GM21576 (cell line): Measurements from ENCODE around the gene MAP3K3.

Experiments used
- ATAC-seq: cut with Tn5 transposase; IDR thresholded peaks from one replicate; pipeline ENCODE4 v1.9.1; 2021; ENCODE audit warnings: mild to moderate bottlenecking, moderate library complexity; ENCODE audit not compliant: unreplicated experiment

The MAP3K3 gene

DNA sequence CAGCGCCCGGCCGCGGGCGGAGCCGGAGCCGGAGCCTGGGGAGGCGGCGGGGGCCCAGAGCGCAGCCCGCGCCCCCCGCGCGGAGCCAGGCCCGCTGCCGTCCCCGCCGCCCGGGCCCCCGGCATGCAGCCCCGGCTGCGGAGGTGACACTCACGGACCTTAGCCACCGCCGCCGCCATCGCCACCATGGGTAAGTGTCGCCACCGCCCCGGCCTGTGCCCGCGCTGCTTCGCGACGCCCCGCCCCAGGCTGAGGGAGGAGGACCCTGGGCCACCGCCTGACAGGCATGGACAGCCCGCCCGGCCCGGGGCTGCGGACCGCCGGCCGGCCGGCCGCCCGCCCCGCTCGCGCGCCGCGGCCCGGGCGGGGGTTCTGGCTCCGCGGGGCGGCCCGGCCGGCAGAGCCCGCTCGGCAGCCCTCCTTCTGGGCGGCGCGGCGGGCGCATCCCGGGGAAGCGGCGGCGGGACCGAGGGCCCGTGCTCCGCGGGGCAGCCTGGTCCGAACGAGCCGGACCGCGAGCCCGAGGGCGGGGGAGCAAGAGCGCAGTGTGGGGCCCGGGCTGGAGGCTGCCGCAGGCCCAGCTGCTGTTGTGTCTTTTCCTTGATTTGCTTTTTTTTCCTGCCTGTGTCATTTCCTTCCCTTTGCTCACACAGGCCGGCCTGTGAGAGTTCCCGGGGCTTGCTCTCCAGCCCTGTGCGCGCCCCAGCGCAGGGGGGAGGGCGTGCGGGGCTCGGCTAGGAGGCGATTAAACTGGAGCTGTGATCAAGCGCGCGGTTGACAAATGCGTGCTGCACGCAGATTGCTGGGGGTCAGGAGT lies 565 bp downstream of the MAP3K3 start:
- peak; percentile 22 for ATAC-seq

DNA sequence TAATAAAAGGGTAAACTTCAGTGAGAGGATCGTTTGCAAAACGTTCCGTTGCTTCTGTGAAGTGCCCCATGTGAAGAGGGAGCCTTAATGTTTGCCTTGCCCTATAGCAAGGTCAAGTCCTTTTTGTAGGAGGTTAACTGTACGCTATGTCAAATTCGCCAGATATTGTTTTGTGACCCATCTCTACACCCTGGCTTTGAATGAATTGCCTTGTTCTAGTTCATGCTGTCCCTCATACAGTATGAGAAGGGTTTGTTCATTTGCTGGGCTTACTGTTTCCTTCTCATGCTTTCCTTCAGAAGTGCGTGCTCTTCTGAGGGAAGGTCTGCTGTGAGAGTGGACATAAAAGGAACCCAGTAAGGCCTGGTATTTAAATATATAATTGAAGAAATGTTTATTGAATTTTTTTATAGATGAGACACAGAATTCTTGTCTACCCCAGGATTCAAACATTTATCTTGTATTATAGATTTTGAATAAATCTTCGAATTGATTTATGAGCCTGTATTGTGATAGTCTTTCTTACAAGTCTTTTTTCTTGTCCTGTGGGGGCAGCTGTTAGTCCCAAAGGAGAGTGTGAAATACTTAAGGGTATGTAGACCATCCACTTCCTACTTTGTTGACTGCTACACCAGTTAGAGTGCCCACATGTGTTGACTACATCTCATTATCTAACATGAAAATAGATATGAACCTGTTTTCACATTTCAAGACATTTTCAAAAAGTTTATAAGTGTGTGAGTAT lies 1.7 kb downstream of the MAP3K3 start:
- ATAC-seq, result no peak

DNA sequence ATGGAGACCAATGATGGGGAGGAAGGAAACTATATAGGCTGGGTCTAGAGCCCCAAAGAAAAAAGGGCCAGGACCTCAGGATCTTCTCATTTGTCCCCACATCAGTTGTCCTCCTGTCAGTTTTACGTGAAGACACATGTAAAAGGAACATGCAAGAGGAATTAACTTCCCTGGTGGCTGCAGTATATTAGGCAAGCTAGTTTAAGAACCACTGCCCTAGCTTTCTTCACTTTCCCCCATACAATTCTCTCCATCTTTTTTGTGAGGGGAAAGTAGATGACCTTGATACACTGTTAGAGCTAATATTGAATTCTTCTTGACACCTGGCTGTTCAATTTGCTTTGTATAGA lies 2.3 kb downstream of the MAP3K3 start:
- ATAC-seq, result no peak

DNA sequence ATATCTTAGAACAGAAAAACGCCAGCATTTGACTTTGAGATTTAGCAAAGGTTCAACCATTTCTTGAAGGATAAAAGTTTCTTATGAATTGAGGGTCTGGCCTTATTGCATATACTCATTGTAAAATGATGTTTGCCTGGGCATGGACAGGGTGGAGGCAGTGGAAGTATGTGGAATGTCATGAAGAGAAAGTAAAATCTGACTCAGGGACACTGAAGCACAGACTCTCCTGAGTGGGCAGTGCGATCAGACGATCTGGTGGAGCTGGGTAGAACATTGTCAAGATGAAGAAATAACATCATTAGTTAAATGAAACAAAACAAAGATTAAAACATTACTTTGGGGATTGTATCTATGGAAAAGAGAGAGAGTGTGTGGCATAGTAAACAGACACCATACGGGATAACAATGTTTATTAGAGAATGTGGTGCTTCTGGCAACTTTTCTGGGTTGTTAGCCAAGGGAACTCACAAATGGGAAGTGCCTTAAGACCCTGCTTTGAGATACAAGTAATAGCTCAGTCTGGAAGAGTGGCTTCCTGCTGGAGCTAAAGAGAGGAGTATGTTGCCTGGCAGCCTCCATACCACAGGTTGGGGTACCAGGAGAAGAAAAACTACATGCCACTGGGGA lies 4.4 kb downstream of the MAP3K3 start:
- ATAC-seq, result no peak

DNA sequence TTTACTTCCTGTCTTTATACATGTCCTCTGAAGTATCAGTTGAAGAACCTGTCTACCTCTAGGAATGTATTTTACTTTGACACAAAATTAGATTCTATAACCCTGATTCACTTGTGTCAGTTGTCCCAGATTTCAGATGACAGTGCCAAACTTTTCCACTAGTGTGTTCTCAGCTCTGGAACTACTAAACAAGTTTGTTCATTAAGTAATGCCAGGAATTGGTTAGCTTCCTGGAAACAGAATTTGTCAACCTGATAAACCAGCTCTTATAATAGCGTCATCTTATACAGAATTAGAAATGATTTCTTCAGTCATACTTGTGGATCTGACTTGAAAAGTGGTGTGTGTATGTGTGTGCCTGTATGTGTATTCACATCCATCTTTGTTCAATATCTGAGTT lies 7.4 kb downstream of the MAP3K3 start:
- no peak for ATAC-seq

DNA sequence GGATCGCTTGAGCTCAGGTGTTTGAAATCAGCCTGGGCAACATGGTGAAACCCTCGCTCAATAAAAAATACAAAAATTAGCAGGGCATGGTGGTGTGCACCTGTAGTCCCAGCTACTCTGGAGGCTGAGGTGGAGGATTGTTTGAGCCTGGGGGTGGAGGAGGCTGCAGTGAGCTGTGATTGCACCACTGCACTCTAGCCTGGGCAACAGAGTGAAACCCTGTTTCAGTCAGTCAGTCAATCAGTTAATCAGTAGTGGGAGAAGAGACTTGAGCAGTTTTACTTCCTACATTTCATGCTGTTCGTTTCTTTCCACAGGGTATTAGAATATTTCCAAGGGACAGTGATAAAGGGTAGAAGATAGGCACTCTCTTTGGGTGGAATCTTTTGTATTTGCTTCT lies 8.8 kb downstream of the MAP3K3 start:
- no peak for ATAC-seq

DNA sequence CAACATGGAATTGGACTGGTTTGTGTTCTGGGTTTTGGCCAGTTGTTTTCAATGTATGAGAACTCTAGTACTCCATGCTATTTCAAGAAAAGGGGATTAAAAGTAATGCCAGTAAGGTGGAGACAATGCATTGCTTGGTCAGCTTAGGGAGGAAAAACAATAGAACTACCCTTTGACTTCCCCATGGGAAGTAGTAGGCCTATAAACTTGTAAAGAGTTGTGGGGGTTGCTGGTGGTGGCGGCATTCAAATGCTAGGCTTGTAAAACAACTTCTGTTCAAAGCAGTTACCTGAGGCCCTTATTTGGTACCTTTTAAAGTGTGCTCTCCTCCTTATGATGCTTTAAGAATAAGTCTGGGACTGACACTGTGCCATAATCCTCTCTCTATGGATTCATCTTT lies 9.4 kb downstream of the MAP3K3 start:
- ATAC-seq, result no peak

DNA sequence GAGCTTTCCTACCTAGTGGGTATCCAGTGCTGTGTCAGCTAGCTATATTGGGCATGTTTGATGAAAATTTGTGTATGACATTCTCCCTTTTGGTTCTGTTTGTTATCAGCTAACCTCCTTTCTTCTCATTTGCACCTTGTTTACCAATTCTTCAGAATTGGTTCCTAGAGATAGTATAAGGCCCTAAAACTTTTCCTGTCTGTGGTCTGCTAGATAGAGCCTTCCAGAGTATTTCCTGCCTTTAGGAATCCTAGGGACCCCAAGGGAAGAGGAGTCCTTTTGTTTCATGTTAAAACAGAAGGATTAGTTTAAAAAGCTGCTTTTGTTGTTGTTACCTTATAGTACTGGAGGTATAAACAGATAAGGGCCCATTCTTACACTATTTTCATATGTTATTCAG lies 11.5 kb downstream of the MAP3K3 start:
- no peak for ATAC-seq

DNA sequence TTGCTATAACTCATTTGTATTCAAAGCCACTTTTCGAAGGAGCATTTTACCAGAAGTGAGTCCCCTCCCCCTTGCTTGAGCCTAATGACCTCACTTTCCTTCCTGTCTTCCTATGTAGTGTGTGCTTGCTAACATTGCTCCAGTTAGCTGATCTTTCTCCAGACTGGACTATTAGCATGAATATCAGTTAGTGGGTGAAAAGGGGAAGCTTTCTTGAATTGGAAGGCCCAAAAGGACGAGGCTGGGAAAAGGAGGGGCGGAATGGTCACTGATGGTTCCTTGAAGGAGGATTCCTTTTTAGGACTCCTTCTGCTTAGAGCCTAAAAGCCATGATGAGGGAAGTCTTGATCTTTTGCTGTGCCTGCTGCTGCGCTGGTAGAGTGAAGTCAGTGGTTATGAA lies 11.9 kb downstream of the MAP3K3 start:
- ATAC-seq, result no peak

DNA sequence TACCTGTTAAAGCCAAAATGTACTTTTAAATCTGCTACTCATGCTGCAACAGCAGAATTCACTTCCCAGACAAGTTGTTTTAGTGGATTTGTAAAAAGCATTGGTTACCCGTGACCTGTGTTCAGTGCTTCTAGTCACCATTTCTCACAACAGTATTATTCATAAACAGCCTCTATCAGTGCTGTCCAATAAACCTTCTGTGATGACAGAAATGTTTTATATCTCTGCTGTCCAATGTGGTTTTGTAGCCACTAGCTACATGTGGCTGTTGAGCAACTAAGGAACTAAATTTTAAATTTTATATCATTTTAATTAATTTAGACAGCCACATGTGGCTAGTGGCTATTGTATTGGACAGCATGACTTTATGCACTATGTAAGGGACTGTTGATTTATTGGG lies 12.6 kb downstream of the MAP3K3 start:
- no peak for ATAC-seq

DNA sequence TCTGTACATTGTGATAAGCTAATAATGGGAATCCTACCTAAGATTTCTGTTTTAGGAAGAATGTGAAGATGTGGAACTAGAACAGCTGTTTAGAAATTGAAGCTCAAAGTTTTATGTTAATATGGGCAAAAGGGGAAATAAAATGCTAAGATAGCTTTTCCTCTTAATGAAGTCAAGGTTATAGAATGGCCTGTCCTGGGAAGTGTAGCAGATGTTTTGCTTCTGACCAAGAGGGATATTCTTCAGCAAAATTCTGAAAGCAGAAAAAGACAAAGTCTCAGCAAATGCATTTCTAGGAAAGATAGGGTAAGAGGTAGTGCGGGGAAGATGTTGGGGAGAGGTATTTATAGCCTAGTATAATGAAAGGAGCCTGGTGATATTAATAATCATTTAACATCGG lies 13.1 kb downstream of the MAP3K3 start:
- ATAC-seq, result no peak

DNA sequence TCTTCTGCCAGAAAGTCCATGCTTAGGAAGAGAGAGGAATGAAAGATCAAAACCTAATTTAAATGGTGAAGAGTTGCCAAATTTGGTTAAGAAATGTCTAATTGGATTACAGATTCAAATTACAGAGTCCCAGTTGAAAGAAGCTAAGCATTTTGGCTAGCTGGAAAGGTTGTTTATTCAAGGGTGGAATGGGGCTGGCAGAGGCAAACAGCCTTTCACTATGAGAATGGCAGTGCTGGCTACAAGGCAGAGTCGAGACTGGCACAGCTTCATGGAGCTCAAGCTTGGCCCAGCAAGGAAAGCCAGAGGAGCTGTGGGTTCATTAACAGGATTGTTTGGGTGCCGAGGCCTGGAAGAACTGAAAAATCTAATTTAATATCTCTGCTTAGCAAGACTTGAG lies 13.6 kb downstream of the MAP3K3 start:
- no peak for ATAC-seq

DNA sequence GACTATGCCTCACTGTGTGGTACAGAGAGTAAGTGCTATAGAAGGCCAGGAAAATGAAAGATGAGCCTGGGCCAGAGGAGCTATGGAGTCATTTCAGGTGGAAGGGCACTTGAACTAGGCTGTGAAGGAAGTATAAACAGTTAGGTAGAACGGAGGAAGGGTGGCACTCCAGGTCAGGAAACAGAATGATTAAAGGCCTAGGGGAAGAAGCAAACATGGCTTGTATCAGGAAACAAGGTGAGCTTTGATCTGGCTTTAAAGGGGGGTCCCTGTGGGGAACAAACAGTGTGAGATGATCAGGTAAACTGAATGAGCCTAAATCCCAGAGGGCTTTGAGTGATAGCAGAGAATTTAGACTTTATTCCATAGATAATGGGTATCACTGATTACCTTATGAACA lies 16.9 kb downstream of the MAP3K3 start:
- ATAC-seq, result no peak

DNA sequence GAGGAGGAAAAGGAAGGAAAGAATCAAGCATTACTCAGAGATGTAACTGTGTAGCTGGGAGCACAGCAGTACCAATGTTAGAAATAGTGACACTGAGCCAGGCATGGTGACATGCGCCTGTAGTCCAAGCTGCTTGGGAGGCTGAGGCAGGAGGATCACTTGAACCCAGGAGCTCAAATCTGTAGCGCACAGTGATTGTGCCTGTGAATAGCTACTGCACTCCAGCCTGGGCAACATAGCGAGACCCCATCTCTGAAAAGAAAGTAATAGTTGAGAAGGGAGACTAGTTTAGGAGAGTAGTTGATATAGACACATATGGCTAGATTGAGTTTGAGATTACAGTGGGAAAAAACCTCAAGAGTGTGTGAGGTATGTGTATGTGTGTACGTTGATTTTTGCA lies 17.8 kb downstream of the MAP3K3 start:
- ATAC-seq, result no peak

DNA sequence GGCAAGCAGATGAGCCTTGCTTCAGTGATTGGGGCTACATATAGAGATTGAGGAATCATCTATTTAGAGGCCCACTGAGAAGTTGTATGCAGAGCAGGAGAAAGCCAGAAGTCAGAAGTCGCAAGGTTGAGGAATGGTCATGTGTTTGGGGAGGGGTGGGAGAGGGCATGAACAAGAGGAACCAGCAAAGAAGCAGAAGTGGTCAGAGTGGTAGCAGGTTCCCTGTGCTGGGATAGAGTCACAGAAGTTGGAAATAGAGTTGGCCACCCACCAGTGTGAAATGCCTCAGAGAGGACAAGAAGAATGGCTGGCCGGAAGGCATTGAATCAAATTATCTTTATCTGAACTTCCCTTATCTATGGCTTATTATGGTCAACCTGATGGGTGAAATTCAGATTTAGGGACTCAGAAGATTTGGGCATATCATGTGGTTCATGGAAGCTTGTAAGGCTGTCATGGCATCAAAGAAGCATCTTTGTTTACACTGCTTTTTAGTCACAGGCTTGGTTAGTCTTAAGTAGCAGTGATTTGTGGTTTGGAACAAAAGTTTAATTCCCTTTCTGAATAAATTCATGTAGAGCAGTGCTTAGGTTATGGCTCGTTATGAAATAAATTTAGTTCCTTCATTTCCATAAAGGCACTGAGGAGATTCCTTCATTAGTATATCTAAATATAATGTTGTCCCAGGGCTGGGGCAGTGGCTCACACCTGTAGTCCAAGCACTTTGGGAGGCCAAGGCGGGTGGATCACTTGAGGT lies 19.7 kb downstream of the MAP3K3 start:
- no peak for ATAC-seq

DNA sequence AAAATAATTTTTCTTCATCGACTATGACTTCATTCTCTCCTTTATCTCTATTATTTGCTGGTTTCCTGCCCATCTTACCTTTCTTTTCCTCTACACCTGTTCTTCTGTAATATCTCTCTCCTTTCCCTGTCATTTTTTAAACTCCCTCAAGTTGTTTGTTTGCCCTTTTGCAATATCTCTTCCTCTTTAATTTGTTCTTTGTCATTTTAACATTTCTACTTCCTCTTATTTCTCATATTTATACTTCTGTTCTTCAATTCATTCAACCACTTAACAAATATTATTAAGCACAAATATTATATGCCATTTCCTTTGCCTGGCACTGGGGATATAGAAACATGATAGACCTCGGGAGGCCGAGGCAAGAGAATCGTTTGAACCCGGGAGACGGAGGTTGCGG lies 22.6 kb downstream of the MAP3K3 start:
- no peak for ATAC-seq

DNA sequence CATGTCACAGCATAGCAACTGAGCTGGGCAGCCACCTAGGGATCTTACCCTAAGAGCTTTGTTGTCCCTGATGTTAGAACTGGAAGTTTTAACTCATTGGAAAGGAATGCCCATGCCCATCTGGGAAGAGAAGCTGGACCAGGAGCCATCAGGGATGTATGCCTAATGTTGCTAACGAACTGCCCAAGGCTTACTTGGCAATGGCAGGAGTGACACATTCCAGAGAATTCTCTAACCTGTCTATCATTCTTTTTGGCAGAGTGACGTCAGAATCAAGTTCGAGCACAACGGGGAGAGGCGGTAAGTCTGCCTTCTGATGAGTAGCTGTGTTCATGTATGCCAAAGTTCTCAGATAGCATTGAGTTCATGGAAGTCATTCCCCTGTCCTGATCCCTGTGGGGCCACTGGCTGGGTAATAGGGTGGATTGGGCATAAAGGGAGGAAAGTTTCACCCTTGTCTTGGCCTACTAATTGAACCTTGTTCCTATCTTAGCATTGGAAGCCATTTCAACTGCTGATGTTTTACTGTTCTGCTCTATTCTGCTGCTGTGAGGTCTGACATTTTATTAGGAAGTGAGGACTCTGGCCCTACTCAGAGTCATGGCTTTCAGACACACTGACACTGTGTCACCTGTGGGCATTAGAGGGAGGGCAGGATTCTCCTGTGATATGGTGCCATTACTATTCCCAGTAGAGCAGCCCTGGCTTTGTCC lies 23.7 kb downstream of the MAP3K3 start:
- peak; percentile 46 for ATAC-seq

DNA sequence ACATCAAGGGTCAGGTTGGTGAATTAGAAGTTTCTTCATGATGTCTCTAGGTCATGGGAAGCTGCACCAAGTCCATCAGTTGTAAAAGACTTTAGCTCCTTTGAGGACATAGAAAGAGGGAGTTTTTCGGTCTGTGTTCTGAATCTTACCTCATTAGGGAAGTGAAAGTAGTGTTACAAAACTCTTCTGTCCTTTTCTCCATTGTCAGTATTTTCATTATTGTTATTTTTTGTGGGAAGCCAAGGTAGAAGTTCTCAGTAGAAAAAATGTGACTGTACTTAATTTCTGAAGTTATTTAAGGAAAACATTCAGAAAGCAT lies 24.2 kb downstream of the MAP3K3 start:
- peak; percentile 75 for ATAC-seq

DNA sequence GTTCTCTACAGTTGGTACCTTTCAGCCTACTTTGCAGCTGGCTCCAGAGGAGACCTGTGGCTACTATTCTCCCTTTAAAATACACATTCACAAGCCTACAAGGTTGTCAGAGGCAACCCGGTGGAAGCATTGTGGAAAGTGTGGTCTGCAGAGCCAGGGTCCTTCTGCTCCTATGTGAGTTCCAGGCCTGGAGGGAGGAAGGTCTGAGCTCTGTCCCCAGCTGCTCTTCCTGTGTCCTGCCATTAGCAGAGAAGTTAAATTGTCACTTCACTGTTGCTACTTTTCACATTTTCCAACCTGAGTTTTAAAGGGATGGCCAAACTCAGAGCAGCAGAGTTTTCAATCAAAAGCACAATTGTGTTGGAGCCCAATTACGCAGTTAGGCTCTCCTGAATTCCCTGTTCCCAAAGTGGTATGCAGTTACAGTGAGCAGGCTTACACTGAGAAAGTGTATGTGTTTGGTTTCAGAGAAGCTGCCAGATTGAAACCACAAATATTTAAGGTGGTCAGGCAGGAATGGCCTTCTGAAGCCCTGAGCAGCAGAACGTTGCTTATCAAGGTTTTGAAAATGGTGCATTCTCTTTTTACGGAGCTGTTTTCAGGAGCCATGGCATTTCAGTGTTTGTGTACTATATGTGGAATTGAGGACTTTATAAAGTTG lies 25.0 kb downstream of the MAP3K3 start:
- ATAC-seq, result no peak

DNA sequence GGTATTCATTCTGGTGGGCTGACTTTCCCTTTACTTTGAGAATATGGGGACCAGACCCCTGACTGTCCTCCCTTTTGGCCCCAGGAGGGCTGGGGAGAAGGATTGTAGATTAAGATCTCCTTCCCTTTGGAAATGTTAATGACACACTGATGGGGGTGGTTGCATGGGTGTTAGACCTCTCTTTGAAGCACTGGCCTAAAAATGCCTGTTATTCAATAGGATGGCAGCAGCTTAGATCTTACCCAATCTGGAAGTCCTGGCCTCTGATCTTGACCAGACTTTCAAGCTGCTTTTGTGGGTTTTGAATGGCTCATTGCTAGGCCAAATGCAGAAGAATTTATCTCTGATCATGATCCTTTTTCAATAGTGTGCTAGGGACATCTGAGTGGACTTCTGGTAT lies 25.7 kb downstream of the MAP3K3 start:
- ATAC-seq, result no peak
